Measurements from ENCODE around the gene AKAP6. TPM values are rescaled to one million over a fixed set of nuclear protein-coding genes. Genes with fewer than 3 reads are reported as not detected.
"Not testable (repeated sequence)": the region's sequence is repeated elsewhere in the genome, so short reads cannot be mapped to it uniquely, and the experiment has no call there.

The AKAP6 gene
- total RNA-seq, 2 donors from 2014 or later, result 1.9 to 2.9 TPM

DNA sequence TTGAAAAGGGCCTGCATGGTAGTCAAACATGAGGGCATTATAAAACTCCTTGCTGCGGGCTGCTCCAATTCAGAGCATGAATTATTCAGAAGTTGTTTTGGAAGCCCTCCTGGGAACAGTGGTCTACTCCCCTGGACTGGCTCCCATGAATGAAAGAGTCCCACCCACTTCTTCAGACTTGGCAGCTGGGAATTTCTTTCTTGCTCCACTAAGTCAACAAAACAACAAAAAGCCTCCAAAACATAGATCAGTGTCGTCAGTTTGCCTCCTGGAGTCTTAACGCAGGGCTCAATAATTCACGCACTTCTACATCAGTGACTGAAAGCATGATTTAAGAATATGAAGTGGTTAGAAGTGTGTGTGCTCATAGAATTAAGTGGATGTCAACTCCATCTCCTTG is 37.9 kb downstream of the AKAP6 start:
- no peak for DNase-seq
- ATAC-seq, result no peak
- Mint-ChIP-seq H3K27ac (no peak overlapping the region), H3K36me3 (ENCODE audit: low read depth) (no peaks in the 10 kb centered on the region), H3K27me3 (peaks cover 15% of the 10 kb centered on the region), H3K4me1 (peaks cover 4% of the 10 kb centered on the region), H3K4me3 (no peak overlapping the region)
- no peaks in the 10 kb centered on the region for H3K9me3 ChIP-seq (ENCODE audit: control insufficient read depth, low read length, poor library complexity, severe bottlenecking)

DNA sequence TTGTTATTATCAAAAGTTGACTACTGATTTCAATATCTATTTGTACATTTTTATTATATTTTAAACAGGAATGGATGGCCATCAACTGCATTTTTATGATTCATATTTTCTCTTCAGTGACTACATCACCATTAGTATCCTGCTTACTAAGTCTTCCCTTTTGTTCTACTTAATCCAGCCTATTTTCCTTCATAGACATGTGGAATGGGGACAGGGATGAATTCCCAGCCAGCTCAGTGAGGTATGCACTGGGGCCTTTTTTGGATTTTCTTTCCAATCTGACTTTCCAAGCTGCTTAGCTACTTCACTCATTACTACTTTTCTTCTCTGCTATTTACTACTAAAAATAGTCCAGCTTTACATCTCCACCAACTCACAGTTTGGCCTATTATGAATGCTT is 38.4 kb downstream of the AKAP6 start:
- no peaks in the 10 kb centered on the region for H3K4me1 Mint-ChIP-seq
- ATAC-seq (no peak), DNase-seq (no peak)
- H3K4me3 Mint-ChIP-seq, result no peak overlapping the region
- peaks cover 15% of the 10 kb centered on the region for H3K27me3 Mint-ChIP-seq
- H3K27ac Mint-ChIP-seq, result no peak overlapping the region
- no peaks in the 10 kb centered on the region for H3K9me3 ChIP-seq (ENCODE audit: control insufficient read depth, low read length, poor library complexity, severe bottlenecking)
- H3K36me3 Mint-ChIP-seq (ENCODE audit: low read depth), result no peaks in the 10 kb centered on the region

DNA sequence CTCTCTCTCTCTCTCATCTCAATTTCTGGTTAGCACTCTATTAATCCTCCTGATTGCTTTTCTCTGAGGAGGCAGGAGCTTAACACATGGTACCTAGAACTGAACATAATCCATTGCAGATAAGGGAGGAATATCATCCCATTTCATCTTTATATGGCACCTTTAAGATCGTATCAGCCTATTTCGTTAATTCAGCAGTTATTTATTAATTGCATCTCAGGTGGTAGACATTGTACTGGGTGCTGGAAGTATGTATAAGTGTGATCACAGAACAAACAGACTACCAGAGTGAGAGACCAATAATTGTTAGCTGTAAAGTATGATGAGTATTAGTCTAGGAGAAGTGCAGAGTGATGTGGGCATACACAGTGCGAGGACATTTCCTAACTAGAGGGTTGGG is 39.0 kb downstream of the AKAP6 start:
- H3K27ac Mint-ChIP-seq, result no peak overlapping the region
- no peaks in the 10 kb centered on the region for H3K9me3 ChIP-seq (ENCODE audit: control insufficient read depth, low read length, poor library complexity, severe bottlenecking)
- peaks cover 15% of the 10 kb centered on the region for H3K27me3 Mint-ChIP-seq
- H3K4me3 Mint-ChIP-seq, result no peak overlapping the region
- H3K4me1 Mint-ChIP-seq, result no peaks in the 10 kb centered on the region
- no peak for DNase-seq
- no peaks in the 10 kb centered on the region for H3K36me3 Mint-ChIP-seq (ENCODE audit: low read depth)
- no peak for ATAC-seq

DNA sequence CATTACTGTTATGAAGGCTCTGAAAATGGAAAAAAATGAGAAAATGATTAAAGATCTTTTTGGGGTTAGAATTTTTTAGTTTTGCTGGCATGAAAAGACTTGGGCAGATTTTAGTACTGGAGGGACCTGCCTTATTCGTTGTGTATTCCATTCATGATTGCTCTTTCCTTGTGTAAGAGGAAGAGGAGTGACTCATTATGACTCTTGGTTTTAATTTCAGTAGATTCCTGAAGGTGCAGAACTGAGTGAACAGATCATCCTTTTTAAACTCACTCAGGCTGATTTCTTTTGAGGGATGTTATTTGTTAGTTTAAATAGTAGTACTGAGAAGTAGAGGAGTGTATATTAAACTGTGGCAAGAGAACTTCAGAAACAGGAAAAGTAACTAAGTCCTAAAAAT is 41.6 kb downstream of the AKAP6 start:
- H3K4me1 Mint-ChIP-seq, result no peaks in the 10 kb centered on the region
- no peak for ATAC-seq
- H3K9me3 ChIP-seq (ENCODE audit: control insufficient read depth, low read length, poor library complexity, severe bottlenecking), result no peaks in the 10 kb centered on the region
- H3K27ac Mint-ChIP-seq, result no peak overlapping the region
- no peak overlapping the region for H3K4me3 Mint-ChIP-seq
- no peak for DNase-seq
- H3K36me3 Mint-ChIP-seq (ENCODE audit: low read depth), result no peaks in the 10 kb centered on the region
- H3K27me3 Mint-ChIP-seq, result peaks cover 15% of the 10 kb centered on the region

DNA sequence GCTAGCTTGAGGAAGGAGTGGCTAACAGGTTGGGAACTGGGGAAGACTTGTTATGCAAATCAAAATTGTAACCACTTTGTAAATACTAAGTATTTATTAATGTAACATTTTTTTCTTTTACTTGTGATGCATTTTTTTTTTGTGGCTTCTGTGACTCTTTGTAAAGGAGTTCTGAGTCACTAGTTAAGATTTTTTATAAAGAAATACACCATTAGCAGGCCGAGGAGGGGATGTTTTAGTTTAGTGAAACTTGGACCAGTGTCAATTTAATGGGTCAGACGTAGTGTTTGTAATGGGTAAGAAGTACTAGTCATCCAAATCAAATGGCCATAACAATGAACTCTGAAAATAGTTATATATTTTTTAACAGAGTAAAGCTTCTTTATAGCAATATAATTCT is 43.1 kb downstream of the AKAP6 start:
- no peak for ATAC-seq
- no peak overlapping the region for H3K27ac Mint-ChIP-seq
- no peaks in the 10 kb centered on the region for H3K9me3 ChIP-seq (ENCODE audit: control insufficient read depth, low read length, poor library complexity, severe bottlenecking)
- no peaks in the 10 kb centered on the region for H3K4me1 Mint-ChIP-seq
- H3K27me3 Mint-ChIP-seq, result peaks cover 15% of the 10 kb centered on the region
- no peaks in the 10 kb centered on the region for H3K36me3 Mint-ChIP-seq (ENCODE audit: low read depth)
- H3K4me3 Mint-ChIP-seq, result no peak overlapping the region
- DNase-seq, result no peak

DNA sequence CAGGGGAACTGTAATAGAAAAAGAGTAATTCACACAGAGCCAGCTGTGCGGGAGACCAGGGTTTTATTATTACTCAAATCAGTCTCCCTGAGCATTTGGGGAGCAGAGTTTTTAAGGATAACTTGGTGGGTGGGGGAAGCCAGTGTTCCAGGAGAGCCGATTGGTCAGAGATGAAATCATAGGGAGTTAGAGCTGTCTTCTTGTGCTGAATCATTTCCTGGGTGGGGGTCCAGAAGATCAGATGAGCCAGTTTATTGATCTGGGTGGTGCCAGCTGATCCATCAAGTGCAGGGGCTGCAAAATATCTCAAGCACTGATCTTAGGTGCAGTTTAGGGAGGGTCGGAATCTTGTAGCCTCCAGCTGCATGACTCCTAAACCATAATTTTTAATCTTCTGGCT is 44.1 kb downstream of the AKAP6 start:
- ATAC-seq; H3K27ac Mint-ChIP-seq; DNase-seq; H3K9me3 ChIP-seq (ENCODE audit: control insufficient read depth, low read length, poor library complexity, severe bottlenecking); H3K36me3 Mint-ChIP-seq (ENCODE audit: low read depth); H3K4me1 Mint-ChIP-seq; H3K4me3 Mint-ChIP-seq: not testable (repeated sequence)
- peaks cover 15% of the 10 kb centered on the region for H3K27me3 Mint-ChIP-seq

DNA sequence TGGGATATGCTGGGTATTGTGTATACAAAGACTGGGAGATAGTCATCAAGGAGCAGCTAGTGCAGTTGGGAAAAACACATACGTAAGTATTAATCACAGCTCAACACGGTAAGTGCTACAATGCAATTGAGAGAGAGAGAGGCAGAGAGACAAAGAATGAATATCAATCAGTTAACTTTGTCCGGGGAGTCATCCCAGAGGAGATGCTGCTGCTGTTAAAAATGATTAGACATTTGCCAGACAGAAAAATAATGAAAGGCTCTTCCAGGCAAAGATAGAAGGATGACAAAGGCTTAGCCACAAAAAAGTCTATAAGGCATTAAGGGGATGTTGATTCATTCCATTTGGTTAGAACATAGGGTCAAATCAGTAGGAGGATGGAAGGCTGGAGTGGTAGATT is 45.1 kb downstream of the AKAP6 start:
- no peaks in the 10 kb centered on the region for H3K36me3 Mint-ChIP-seq (ENCODE audit: low read depth)
- no peaks in the 10 kb centered on the region for H3K9me3 ChIP-seq (ENCODE audit: control insufficient read depth, low read length, poor library complexity, severe bottlenecking)
- no peak overlapping the region for H3K27ac Mint-ChIP-seq
- ATAC-seq (no peak), DNase-seq (no peak)
- peaks cover 14% of the 10 kb centered on the region for H3K27me3 Mint-ChIP-seq
- H3K4me3 Mint-ChIP-seq, result no peak overlapping the region
- no peaks in the 10 kb centered on the region for H3K4me1 Mint-ChIP-seq

DNA sequence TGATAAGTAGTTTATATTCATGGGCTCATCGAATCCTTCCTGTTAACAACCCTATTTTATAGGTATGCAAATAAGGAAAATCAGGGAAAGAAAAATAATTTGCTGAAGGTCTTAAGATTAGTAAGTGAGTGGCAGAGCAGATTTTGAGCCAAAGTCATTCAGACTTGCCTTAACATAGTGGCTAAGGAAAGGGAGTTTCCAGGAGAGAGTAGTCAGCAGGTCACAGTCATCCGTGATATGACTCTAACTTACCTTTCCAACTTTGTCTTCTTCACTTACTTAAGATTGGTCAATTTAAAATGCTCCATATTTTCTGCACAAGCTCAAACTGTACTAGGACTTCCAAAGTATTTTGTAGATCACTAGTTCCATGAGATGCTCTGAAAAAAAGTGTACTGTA is 46.6 kb downstream of the AKAP6 start:
- H3K27ac Mint-ChIP-seq, result no peak overlapping the region
- H3K27me3 Mint-ChIP-seq, result peaks cover 13% of the 10 kb centered on the region
- peaks cover 2% of the 10 kb centered on the region for H3K4me1 Mint-ChIP-seq
- H3K4me3 Mint-ChIP-seq, result no peak overlapping the region
- no peaks in the 10 kb centered on the region for H3K9me3 ChIP-seq (ENCODE audit: control insufficient read depth, low read length, poor library complexity, severe bottlenecking)
- ATAC-seq (no peak), DNase-seq (no peak)
- H3K36me3 Mint-ChIP-seq (ENCODE audit: low read depth), result no peaks in the 10 kb centered on the region

DNA sequence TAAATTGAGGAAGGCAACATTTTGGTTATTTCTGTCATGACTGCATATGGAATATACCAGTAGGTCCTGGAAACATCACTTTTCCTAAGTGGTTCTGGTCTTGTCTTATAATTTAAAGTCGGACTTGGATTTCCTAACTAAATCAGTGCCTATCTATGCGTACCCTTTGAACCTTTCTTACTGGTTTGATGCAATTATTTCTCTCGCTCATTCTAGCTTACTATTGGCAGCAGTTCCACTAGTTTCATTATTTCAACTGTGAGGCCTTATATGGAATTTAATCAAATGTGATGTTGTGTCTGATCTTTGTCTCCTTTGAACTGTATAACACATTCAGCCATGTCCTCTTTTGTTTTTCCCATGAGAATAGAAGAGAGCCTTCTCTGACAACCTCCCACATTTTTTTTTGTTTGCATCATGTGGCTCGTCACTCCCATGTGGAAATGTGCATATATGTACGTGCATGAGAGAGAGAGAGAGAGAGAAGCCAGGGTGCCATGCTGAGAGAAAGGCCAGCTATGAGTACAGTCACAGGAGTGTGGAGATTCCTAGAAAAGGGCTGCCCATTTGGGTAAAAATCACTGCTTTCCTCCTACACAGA is 48.0 kb downstream of the AKAP6 start:
- Mint-ChIP-seq H3K36me3 (ENCODE audit: low read depth) (no peaks in the 10 kb centered on the region), H3K4me3 (no peak overlapping the region), H3K27ac (no peak overlapping the region), H3K4me1 (peaks cover 2% of the 10 kb centered on the region), H3K27me3 (peaks cover 22% of the 10 kb centered on the region)
- no peak for DNase-seq
- H3K9me3 ChIP-seq (ENCODE audit: control insufficient read depth, low read length, poor library complexity, severe bottlenecking), result no peaks in the 10 kb centered on the region
- no peak for ATAC-seq

DNA sequence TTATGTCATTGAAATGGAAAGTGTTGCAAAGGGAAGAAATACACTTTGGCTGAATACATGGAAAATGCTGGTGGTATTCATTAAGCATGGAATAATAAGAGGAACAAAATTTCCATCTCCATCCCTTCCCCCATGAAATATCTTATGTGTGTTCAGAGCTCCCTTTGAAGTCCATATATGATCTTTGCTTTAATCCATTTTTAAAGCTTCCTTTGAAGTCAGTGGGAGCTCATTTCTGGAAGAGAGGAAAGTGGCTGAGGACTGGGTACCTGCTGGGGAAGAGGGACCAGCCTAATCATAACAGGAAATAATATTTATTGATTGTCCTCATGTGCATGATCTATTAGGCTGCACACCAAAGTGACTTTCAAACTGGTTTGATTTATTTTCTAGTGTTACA is 49.2 kb downstream of the AKAP6 start:
- Mint-ChIP-seq H3K4me3 (no peak overlapping the region), H3K36me3 (ENCODE audit: low read depth) (no peaks in the 10 kb centered on the region), H3K4me1 (peaks cover 2% of the 10 kb centered on the region), H3K27ac (no peak overlapping the region), H3K27me3 (peaks cover 27% of the 10 kb centered on the region)
- no peaks in the 10 kb centered on the region for H3K9me3 ChIP-seq (ENCODE audit: control insufficient read depth, low read length, poor library complexity, severe bottlenecking)
- ATAC-seq (no peak), DNase-seq (no peak)

DNA sequence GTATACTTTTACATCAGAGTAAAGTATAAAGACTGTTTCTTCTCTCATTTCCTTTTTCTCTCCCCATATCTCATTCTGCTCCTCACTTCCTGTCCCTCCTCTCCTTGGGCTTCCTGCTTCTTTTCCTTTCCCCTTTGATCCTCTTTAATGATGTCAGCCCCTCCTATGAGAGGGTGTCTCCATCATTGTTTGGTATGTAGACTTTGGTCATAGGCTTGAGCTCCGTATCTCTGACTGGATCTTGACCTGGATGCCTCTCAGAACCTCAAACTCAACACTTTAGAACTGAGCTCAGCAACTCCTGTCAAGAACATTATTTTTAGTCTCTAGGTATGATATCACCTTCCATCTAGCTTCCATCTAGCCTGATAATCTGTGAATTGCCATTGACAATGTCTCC is 50.3 kb downstream of the AKAP6 start:
- peaks cover 29% of the 10 kb centered on the region for H3K27me3 Mint-ChIP-seq
- no peaks in the 10 kb centered on the region for H3K9me3 ChIP-seq (ENCODE audit: control insufficient read depth, low read length, poor library complexity, severe bottlenecking)
- H3K4me1 Mint-ChIP-seq, result peaks cover 2% of the 10 kb centered on the region
- ATAC-seq (no peak), DNase-seq (no peak)
- no peaks in the 10 kb centered on the region for H3K36me3 Mint-ChIP-seq (ENCODE audit: low read depth)
- no peak overlapping the region for H3K4me3 Mint-ChIP-seq
- no peak overlapping the region for H3K27ac Mint-ChIP-seq

DNA sequence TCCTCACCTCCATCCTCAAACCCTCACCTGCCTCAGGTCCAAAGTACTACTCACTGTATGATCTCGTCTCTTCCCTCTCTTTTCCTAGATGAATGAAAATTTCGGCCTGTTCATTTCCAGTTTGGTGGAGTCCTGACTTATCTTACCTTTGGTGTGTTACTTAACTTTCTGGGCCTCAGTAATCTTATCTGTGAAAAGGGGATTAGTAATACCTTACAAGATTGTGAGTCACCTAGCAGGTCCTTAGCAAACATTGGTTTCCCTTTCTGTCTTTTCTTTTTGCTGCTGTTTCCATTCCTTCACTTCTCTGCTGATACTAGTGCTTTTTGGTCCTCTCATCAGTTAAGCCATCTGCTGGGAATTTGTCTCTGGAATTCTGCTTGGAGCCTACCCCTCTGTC is 52.8 kb downstream of the AKAP6 start:
- ATAC-seq, result no peak
- Mint-ChIP-seq H3K4me3 (no peak overlapping the region), H3K27me3 (peaks cover 33% of the 10 kb centered on the region), H3K4me1 (peaks cover 2% of the 10 kb centered on the region), H3K36me3 (ENCODE audit: low read depth) (no peaks in the 10 kb centered on the region), H3K27ac (no peak overlapping the region)
- no peak for DNase-seq
- no peaks in the 10 kb centered on the region for H3K9me3 ChIP-seq (ENCODE audit: control insufficient read depth, low read length, poor library complexity, severe bottlenecking)

DNA sequence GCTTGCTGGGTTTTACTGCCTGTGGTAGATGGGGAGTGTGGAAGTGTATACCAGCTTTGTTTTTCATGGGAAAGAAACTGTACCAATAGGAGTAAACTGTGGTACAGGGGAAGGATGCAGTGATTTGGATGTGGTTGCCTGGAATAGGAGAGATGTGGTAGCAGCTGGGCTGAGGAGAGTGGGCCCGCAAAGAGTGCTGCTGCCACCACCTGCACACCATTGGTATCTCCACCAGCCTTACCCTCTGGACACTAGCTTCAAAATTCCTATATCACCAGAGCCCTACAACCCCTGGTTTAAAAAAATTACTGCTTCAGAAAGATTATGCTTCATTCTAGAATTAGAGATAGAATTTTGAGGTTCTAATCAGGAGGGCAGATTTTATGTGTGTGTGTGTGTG is 53.6 kb downstream of the AKAP6 start:
- ATAC-seq (no peak), DNase-seq (no peak)
- H3K27me3 Mint-ChIP-seq, result peaks cover 27% of the 10 kb centered on the region
- H3K4me3 Mint-ChIP-seq, result no peak overlapping the region
- H3K27ac Mint-ChIP-seq, result no peak overlapping the region
- peaks cover 2% of the 10 kb centered on the region for H3K4me1 Mint-ChIP-seq
- H3K36me3 Mint-ChIP-seq (ENCODE audit: low read depth), result no peaks in the 10 kb centered on the region
- no peaks in the 10 kb centered on the region for H3K9me3 ChIP-seq (ENCODE audit: control insufficient read depth, low read length, poor library complexity, severe bottlenecking)

DNA sequence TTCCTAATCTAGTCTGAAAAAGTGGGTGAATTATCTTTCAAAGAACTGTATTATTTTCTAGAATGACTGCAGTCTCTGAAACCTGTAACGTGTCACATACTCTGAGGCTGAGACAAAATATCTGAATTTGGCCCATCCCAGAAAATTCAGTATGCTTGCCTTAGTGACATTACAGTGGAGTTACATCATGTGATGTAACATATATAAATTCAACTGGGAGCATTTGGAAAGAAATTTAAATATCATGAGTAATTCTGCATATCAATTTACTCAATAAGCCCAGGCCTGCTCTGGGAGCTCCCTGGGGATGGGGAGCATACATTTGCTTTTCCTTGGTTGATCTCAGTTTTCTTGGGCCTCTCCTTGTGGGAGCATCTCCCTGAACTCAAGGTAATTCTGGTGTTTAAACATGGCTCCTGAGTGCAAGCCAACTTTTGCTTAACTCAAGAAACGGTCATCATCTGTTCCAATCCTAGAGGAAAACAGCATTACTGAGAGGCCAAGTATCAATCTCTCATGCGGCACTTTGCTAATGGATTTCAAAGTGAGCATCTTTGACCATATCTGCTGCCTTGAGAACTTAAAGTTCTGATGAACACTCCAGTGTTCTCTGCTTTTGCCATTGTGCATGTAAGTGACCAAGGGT is 54.4 kb downstream of the AKAP6 start:
- DNase-seq (no peak), ATAC-seq (no peak)
- H3K36me3 Mint-ChIP-seq (ENCODE audit: low read depth), result no peaks in the 10 kb centered on the region
- H3K27me3 Mint-ChIP-seq, result peaks cover 27% of the 10 kb centered on the region
- H3K9me3 ChIP-seq (ENCODE audit: control insufficient read depth, low read length, poor library complexity, severe bottlenecking), result no peaks in the 10 kb centered on the region
- H3K4me1 Mint-ChIP-seq, result peaks cover 2% of the 10 kb centered on the region
- no peak overlapping the region for H3K4me3 Mint-ChIP-seq
- H3K27ac Mint-ChIP-seq, result no peak overlapping the region

Measured in T-helper 17 cell (primary cell).